Activated CD8-positive, alpha-beta memory T cell treated with anti-CD3 and anti-CD28 coated beads for 1 hour (primary cell): ENCODE measurements around the gene PPP4R1.

Experiments used
- DNase-seq, 2 donors: peaks; one replicate each; pipeline ENCODE4 v3.0.0-alpha.2; 2020; ENCODE audit warnings: low read depth in 1 of 2; ENCODE audit errors: extremely low read depth in 1 of 2

The PPP4R1 gene

DNA sequence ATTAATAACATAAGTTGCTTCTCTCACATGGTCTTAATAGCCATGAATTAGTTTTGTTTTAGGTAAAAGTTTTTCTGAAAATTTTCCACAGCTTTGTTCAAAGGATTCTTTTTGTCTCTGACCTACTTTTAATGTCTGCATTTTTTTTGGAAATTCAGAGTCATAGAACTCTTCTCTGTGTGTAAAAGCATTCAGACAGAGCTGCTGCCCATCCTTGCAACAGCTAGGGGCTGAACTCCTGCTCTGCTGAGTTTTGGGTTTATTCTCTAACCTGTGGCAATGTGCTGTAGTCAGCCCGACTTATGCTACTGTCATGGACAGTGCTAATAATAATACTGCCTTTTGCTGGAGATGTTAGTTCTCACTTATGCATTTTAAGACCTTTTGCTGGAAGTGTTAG lies 95.0 kb downstream of the PPP4R1 start:
- no peak for DNase-seq

DNA sequence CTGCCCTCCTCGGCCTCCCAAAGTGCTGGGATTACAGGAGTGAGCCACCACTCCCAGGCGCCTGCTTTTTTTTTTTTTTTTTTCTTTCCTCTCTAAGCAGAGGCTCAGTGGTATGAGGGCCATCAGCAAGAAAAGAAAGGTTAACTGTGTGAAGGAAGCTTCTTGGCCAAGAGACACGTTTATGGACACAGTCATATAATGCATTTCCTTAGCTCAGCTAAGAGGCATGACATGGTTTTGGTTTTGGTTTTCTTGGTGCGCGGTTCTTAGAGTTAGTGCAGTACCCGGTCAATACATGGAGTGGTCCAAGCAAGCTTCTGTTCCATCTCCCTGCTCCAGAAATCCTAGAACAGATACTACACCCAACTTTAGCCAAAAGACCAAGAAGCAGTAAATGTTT lies 96.5 kb downstream of the PPP4R1 start:
- DNase-seq = no peak

GRCh38 chr18:9516437-9517064 lies 97.8 kb downstream of the PPP4R1 start:
- DNase-seq = no peak

GRCh38 chr18:9513971-9514512 lies 100.3 kb downstream of the PPP4R1 start:
- no peak for DNase-seq

GRCh38 chr18:9508446-9509025 lies 105.8 kb downstream of the PPP4R1 start:
- no peak for DNase-seq

DNA sequence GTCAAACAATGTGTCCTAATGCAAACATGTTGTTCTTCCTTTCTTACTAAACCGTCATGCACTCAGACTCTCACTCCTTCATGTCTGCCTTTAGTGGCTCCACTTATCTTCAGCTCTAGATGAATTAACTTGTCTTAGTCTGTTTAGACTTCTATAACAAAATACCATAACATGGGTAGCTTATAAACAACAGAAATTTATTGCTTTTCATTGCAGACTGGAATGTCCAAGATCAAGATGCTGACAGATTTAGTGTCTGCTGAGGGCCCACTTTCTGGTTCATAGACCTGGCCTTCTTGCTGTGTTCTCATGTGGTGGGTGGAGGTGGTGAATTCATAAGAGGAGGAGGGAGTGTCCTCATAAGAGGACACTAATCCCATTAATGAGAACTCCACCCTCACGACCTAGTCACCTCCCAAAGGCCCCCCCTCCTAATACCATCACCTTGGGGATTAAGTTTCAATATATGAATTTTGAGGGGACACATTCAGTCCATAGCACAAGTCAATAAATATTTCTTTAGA lies 106.7 kb downstream of the PPP4R1 start:
- DNase-seq = no peak

DNA sequence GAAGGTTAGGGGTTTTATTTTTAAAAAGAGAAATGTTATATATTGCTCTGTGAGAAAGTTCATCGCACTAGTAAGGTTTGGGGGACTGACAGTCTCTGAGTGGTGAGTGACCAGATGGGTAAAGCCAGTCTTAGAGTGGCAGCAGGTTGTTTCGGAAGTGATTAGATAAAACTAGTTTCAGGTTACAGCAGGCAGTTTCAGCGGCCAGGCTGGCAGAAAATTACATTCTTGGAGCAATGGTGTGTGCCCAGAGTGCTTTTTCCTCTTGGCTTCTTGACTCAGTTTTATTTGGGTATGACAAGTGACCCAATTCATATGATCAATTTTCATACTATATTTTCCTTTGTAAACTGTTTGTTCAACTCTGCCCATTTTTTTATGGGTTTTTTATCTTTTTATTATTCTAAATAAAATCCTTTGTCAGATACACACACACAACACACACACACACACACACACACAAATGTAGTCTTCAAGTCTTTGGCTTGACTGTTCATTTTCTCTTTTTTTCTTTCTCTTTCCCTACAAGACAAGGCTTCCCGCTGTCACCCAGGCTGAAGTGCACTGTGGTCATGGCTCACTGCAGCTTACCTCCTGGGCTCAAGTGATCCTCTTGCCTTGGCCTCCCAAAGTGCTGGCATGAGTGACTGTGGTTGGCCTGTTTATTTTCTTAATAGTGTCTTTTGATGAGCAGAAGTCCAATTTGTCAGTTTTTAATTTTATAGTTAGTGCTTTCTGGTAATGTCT lies 108.1 kb downstream of the PPP4R1 start:
- no peak for DNase-seq
